Fibroblast of lung (primary cell): ENCODE results near the gene GRAMD1A. TPM values are rescaled to one million over a fixed set of nuclear protein-coding genes. Genes with fewer than 3 reads are reported as not detected.

Experiments
- DNase-seq, 2 donors: peaks; one replicate each; pipeline versions ENCODE4 v3.0.0 to v3.0.0-alpha.2; 2010; ENCODE audit warnings: low read depth in 2 of 2
- H2AFZ ChIP-seq: 2 replicates; pipeline ENCODE4 v1.5.1; 2012; ENCODE audit warnings: low read length, control low read depth, inconsistent platforms
- H3K27ac ChIP-seq: 2 replicates; pipeline ENCODE4 v1.5.1; 2011; ENCODE audit warnings: low read length, control low read depth; ENCODE audit not compliant: insufficient read depth
- H3K27me3 ChIP-seq: 2 replicates; pipeline ENCODE4 v1.5.1; 2011; ENCODE audit warnings: mild to moderate bottlenecking, low read length; ENCODE audit not compliant: control insufficient read depth, insufficient read depth
- H3K36me3 ChIP-seq: 2 replicates; pipeline ENCODE4 v1.5.1; 2011; ENCODE audit warnings: low read length; ENCODE audit not compliant: control insufficient read depth, insufficient read depth
- H3K4me1 ChIP-seq: 2 replicates; pipeline ENCODE4 v1.5.1; 2011; ENCODE audit warnings: low read length; ENCODE audit not compliant: control insufficient read depth, insufficient read depth; ENCODE audit errors: extremely low read depth
- H3K4me2 ChIP-seq: 2 replicates; pipeline ENCODE4 v1.5.1; 2011; ENCODE audit warnings: low read length, control low read depth; ENCODE audit not compliant: insufficient read depth; ENCODE audit errors: extremely low read depth
- H3K4me3 ChIP-seq, 4 experiments: fragments of 200-600 bp in 1 of 4; sonication (generic) in 1 of 4; replicated peaks in 1 of 4; 2 replicates each; pipeline ENCODE4 v1.5.1; 2011 to 2016; ENCODE audit warnings: low read length in 4 of 4, low read depth in 3 of 4, mild to moderate bottlenecking in 3 of 4, control low read depth in 2 of 4, inconsistent platforms in 1 of 4, mixed read lengths in 1 of 4; ENCODE audit not compliant: insufficient read depth in 1 of 4; ENCODE audit errors: control extremely low read depth in 1 of 4
- H3K79me2 ChIP-seq: 2 replicates; pipeline ENCODE4 v1.5.1; 2012; ENCODE audit warnings: mild to moderate bottlenecking, low read length, inconsistent platforms; ENCODE audit not compliant: control insufficient read depth, insufficient read depth
- H3K9ac ChIP-seq: 2 replicates; pipeline ENCODE4 v1.5.1; 2011; ENCODE audit warnings: mild to moderate bottlenecking, low read length, control low read depth; ENCODE audit not compliant: insufficient read depth
- H3K9me3 ChIP-seq: 2 replicates; pipeline ENCODE4 v1.5.1; 2012; ENCODE audit warnings: low read depth, low read length; ENCODE audit not compliant: control insufficient read depth, insufficient read depth
- H4K20me1 ChIP-seq: 2 replicates; pipeline ENCODE4 v1.5.1; 2011; ENCODE audit warnings: low read length; ENCODE audit not compliant: control insufficient read depth, insufficient read depth; ENCODE audit errors: extremely low read depth
- CTCF ChIP-seq, 2 donors: IDR thresholded peaks in 1 of 2; conservative IDR thresholded peaks in 1 of 2; 1 replicate in 1 of 2; 2 replicates in 1 of 2; pipeline ENCODE4 v1.5.1; 2011 to 2012; ENCODE audit warnings: low read length in 2 of 2, control low read depth in 1 of 2, inconsistent platforms in 1 of 2, low read depth in 1 of 2, mild to moderate bottlenecking in 1 of 2
- EZH2 ChIP-seq: IDR thresholded peaks from 2 replicates; pipeline ENCODE4 v1.5.1; 2012; ENCODE audit warnings: low read length, control low read depth, mild to moderate bottlenecking; ENCODE audit errors: missing control alignments
- polyA minus RNA-seq: library from RNA; depleted of rRNA, polyadenylated mRNA; stranded (reverse); fragments of >200 nt; gene quantifications from 2 replicates; pipeline ENCODE4 v1.2.3, GENCODE V29; 2011; ENCODE audit warnings: low replicate concordance
- polyA plus RNA-seq, 2 donors: library from polyadenylated mRNA; depleted of rRNA in 1 of 2; stranded (reverse) in 1 of 2; unstranded in 1 of 2; fragments of >200 nt; gene quantifications; 2 replicates each; pipeline ENCODE4 v1.2.1, GENCODE V29; 2011 to 2012; ENCODE audit warnings: missing spikeins in 1 of 2
- total RNA-seq: library from RNA; depleted of rRNA; stranded (reverse); fragments of >200 nt; gene quantifications from 2 replicates; pipeline ENCODE4 v1.2.1, GENCODE V29; 2014

The GRAMD1A gene
- total RNA-seq (22.3 and 24.4 TPM in 2 replicates), polyA plus RNA-seq (21.4 and 29.0 TPM in 2 replicates), polyA minus RNA-seq (52.9 and 58.0 TPM in 2 replicates)
- 30.2 and 36.7 TPM in 2 replicates for polyA plus RNA-seq (2012)

- Histone ChIP-seq H3K9me3 (no peaks in the 10 kb centered on the region), H3K27me3 (no peaks in the 10 kb centered on the region), H2AFZ (peak within 1 kb of the TSS; percentile 39), H3K4me3 (peak within 1 kb of the TSS; percentile 70 to 83 (median 78)), H3K27ac (peak within 1 kb of the TSS; percentile 98), H3K4me2 (peak within 1 kb of the TSS; percentile 86), H3K36me3 (no peaks in the 10 kb centered on the region), H4K20me1 (no peaks in the 10 kb centered on the region), H3K79me2 (peaks cover 35% of the 10 kb centered on the region), H3K9ac (peak within 1 kb of the TSS; percentile 81), H3K4me1 (peaks cover 5% of the 10 kb centered on the region)
- DNase-seq, result peak; percentile 84 to 87
- TF ChIP-seq EZH2 (no peak), CTCF (conservative IDR thresholded peaks at IDR 0.05 in 1 of 2, IDR thresholded peaks at IDR 0.05 in 1 of 2; ENCODE audit: low read depth in 1 of 2, low read length in 2 of 2) (no peak)
These were observed at the start of gene GRAMD1A for GRCh38 chr19:34999498-35000337. Gene GRAMD1A (plus strand): TSS chr19:35000323. CDS start chr19:35000479, 156 bp downstream.

- Histone ChIP-seq H4K20me1 (no peaks in the 10 kb centered on the region), H2AFZ (no peak overlapping the region), H3K36me3 (peaks cover 6% of the 10 kb centered on the region)
These were observed 47.0 kb upstream of the GRAMD1A start for GRCh38 chr19:34953092-34953491.

More at GRCh38 chr19:34953092-34953491, 47.0 kb upstream of the GRAMD1A start:
- Histone ChIP-seq H3K27me3 (no peaks in the 10 kb centered on the region), H3K4me2 (no peak overlapping the region), H3K79me2 (no peaks in the 10 kb centered on the region), H3K4me1 (no peaks in the 10 kb centered on the region), H3K9me3 (peaks cover 7% of the 10 kb centered on the region), H3K27ac (no peak overlapping the region), H3K9ac (no peak overlapping the region), H3K4me3 (no peak overlapping the region)
- no peak for DNase-seq
- no peak for TF ChIP-seq CTCF (conservative IDR thresholded peaks at IDR 0.05 in 1 of 2, IDR thresholded peaks at IDR 0.05 in 1 of 2; ENCODE audit: low read depth in 1 of 2, low read length in 2 of 2)
- no peak for TF ChIP-seq EZH2
